ENCODE measurements around the gene PGD. TPM values are rescaled to one million over a fixed set of nuclear protein-coding genes. Genes with fewer than 3 reads are reported as not detected.
"Not testable (repeated sequence)": the region's sequence is repeated elsewhere in the genome, so short reads cannot be mapped to it uniquely, and the experiment has no call there.

PGD gene
- total RNA-seq, 1 donor from 2014 or later, result 37.9 TPM

- DNase-seq; intact Hi-C loops (cut with micrococcal nuclease); ATAC-seq: not testable (repeated sequence)
Measured at GRCh38 chr1:10457462-10457861, 58.6 kb downstream of the PGD start.

GRCh38 chr1:10457875-10458274 is 59.0 kb downstream of the PGD start:
- DNase-seq (no peak), ATAC-seq (no peak)
- intact Hi-C loops (cut with micrococcal nuclease), result no loop called here

DNA sequence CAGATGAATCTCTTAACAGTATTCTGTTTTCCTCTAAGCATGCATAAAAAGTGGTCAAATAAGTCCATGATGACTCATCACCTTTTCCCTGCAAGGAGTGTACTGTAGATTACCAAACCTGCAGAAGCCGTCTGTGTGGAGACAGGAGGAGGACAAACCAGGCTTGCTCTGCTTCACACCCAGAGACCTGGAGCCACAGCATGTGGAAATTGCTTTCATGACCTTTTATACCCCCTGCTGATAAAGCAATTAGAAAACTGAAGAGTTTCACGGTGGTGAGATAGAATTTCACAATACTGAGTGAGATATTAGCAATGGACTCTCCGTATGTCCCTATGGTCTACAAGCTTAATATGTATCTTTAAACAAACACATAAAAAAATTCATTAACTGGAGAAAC is 60.3 kb downstream of the PGD start:
- ATAC-seq (no peak), DNase-seq (no peak)
- intact Hi-C loops (cut with micrococcal nuclease), result no loop called here

DNA sequence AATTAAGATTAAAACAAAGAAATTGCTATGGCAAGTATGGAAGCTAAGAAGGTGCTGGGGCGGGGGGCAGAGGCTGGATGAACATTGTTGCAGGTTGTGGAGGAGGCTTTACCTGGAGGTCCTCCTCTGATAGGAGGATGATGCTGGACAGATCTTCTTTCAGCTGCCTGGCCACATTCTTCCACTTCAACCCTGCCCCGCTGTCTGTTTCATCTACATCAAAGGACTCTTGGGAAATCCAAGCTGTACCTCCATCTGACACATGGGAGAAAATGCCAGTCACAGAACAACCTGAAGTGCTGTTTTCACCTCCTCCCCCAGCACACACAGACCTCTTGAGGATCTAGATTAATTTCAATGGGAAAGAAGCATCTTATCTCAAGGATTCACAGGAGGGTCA is 68.2 kb downstream of the PGD start:
- ATAC-seq (no peak), DNase-seq (no peak)
- intact Hi-C loops (cut with micrococcal nuclease), result no loop called here

- DNase-seq (no peak), ATAC-seq (no peak)
- intact Hi-C loops (cut with micrococcal nuclease), result no loop called here
Measured at GRCh38 chr1:10470043-10470442, 71.2 kb downstream of the PGD start.

Other genes with a start within 250 kb of the PGD start
- gene KIF1B, start 188.5 kb upstream of the PGD start, total RNA-seq, result 69.3 TPM
- 5.5 TPM for gene CENPS, start 31.4 kb downstream of the PGD start, total RNA-seq
- gene CORT, start 51.0 kb downstream of the PGD start, total RNA-seq, result not detected
- 22.4 TPM for gene DFFA, start 73.5 kb downstream of the PGD start, total RNA-seq
- 21.0 TPM for gene PEX14, start 75.9 kb downstream of the PGD start, total RNA-seq